ENCODE measurements around the gene UXS1. TPM values are rescaled to one million over a fixed set of nuclear protein-coding genes. Genes with fewer than 3 reads are reported as not detected.

The UXS1 gene
- total and polyA plus RNA-seq, 2 of the 8 experiments (the other 6 are each of a cell fraction or from before 2014, with no cell fraction given): 44.5 to 63.4 TPM

- H2BK12ac ChIP-seq (ENCODE audit: low read depth, low read length): no peak overlapping the region
- H2AFZ ChIP-seq (ENCODE audit: low read length): no peak overlapping the region
- H3K56ac ChIP-seq (replicated peaks; ENCODE audit: insufficient read length, low read depth, low read length): no peak overlapping the region
- H2BK5ac ChIP-seq (ENCODE audit: low read depth, low read length): no peak overlapping the region
- H3K79me2 ChIP-seq (ENCODE audit: control insufficient read depth in 1 of 2, insufficient read depth in 2 of 2, low read length in 2 of 2): no peaks in the 10 kb centered on the region
- no peak overlapping the region for H2BK120ac ChIP-seq (replicated peaks; ENCODE audit: low read depth, low read length)
- H4K20me1 ChIP-seq (replicated peaks in 1 of 2; ENCODE audit: control insufficient read depth in 1 of 2, insufficient read depth in 2 of 2, low read length in 2 of 2): no peaks in the 10 kb centered on the region
- no peak overlapping the region for H3K14ac ChIP-seq (ENCODE audit: insufficient read length)
- WGBS, 2 experiments (ENCODE audit: extremely low coverage in 1 of 2, insufficient coverage in 1 of 2, insufficient read length in 1 of 2, insufficient replicate concordance in 2 of 2, low coverage in 1 of 2, low lambda C conversion rate in 2 of 2, missing lambda C conversion rate in 1 of 2): 84% methylated on average over 4 of the region's 4 CpGs; no CpG with 5 or more reads in 1 of the 2 experiments
- no peaks in the 10 kb centered on the region for H3K79me1 ChIP-seq (ENCODE audit: low read depth, low read length)
- no peaks in the 10 kb centered on the region for H3K9me3 ChIP-seq (ENCODE audit: insufficient read depth in 2 of 2, low read depth in 1 of 2, low read length in 1 of 2)
- FAIRE-seq: no peak
- no peaks in the 10 kb centered on the region; a peak in 1 of 7 replicates for H3K4me1 ChIP-seq (replicated peaks in 1 of 4; ENCODE audit: control insufficient read depth in 3 of 4, insufficient read depth in 4 of 4, low read length in 3 of 4)
- no peaks in the 10 kb centered on the region for H3K36me3 ChIP-seq (ENCODE audit: control insufficient read depth in 2 of 4, insufficient read depth in 4 of 4, low read length in 3 of 4)
- no peak overlapping the region for H3K4me3 ChIP-seq (ENCODE audit: extremely low read depth in 1 of 4, insufficient read depth in 2 of 4, low read depth in 3 of 4, low read length in 4 of 4)
- H3K9ac ChIP-seq (replicated peaks in 1 of 4; ENCODE audit: extremely low read depth in 1 of 4, low read depth in 3 of 4, low read length in 3 of 4): no peak overlapping the region
- no peak for DNase-seq (ENCODE audit: low read depth in 1 of 2, low spot score in 2 of 2)
- H2AK5ac ChIP-seq (ENCODE audit: low read depth, low read length): no peak overlapping the region
- H4K5ac ChIP-seq (ENCODE audit: insufficient read length, low read depth, low read length): no peak overlapping the region
- H3K27me3 ChIP-seq (replicated peaks in 1 of 4; ENCODE audit: control insufficient read depth in 3 of 4, extremely low read depth in 1 of 4, insufficient read depth in 3 of 4, low read length in 3 of 4): no peaks in the 10 kb centered on the region
- no peak overlapping the region for H2BK15ac ChIP-seq (ENCODE audit: low read length)
- no peak overlapping the region for H3K18ac ChIP-seq (ENCODE audit: extremely low read depth, low read length)
- no peak overlapping the region for H3K27ac ChIP-seq (ENCODE audit: low read depth, low read length)
- POLR2A ChIA-PET (ENCODE audit: partially characterized antibody): no interaction called here
- no peak overlapping the region for H4K8ac ChIP-seq (ENCODE audit: extremely low read depth, insufficient read depth, low read length)
- no peaks in the 10 kb centered on the region for H3K23me2 ChIP-seq (ENCODE audit: low read depth, low read length)
- H3K4ac ChIP-seq (replicated peaks; ENCODE audit: insufficient read length, low read depth, low read length): no peak overlapping the region
- CTCF ChIA-PET (ENCODE audit: partially characterized antibody): interaction anchor here (0.7 kb wide), 1 partner anchor 132 kb away, joined by 3 read pairs; no protein-coding TSS in a partner anchor
- no peak overlapping the region for H4K91ac ChIP-seq (replicated peaks; ENCODE audit: insufficient read length, low read length)
- H3K23ac ChIP-seq (ENCODE audit: insufficient read length): no peak overlapping the region
- H2BK20ac ChIP-seq (ENCODE audit: low read length): no peak overlapping the region
- H3K4me2 ChIP-seq (ENCODE audit: insufficient read depth in 1 of 2, low read depth in 2 of 2, low read length in 2 of 2): no peak overlapping the region
- TF ChIP-seq EZH2 (IDR thresholded peaks at IDR 0.05; ENCODE audit: low read depth, low read length, severe bottlenecking) (no peak), SRF (IDR thresholded peaks at IDR 0.05; ENCODE audit: low read depth, low read length) (no peak), RFX5 (IDR thresholded peaks at IDR 0.05; ENCODE audit: borderline replicate concordance, low read depth, low read length) (no peak), POLR2AphosphoS5 (IDR thresholded peaks at IDR 0.05; ENCODE audit: low read depth, low read length) (no peak), SP1 (IDR thresholded peaks at IDR 0.05; ENCODE audit: low read depth, low read length) (no peak), CBX8 (IDR thresholded peaks at IDR 0.05; ENCODE audit: borderline replicate concordance, low read depth, low read length) (no peak), USF2 (IDR thresholded peaks at IDR 0.05; ENCODE audit: low read length) (no peak), ATF2 (IDR thresholded peaks at IDR 0.05; ENCODE audit: low read length) (no peak), CTCF (IDR thresholded peaks at IDR 0.05; ENCODE audit: control extremely low read depth in 1 of 3, insufficient read depth in 1 of 3, low read depth in 1 of 3, low read length in 3 of 3) (no peak)
These were observed 136.9 kb downstream of the UXS1 start for GRCh38 chr2:106057206-106057605.

Measured in H1 (cell line).